ENCODE results near the gene HDHD3. TPM values are rescaled to one million over a fixed set of nuclear protein-coding genes. Genes with fewer than 3 reads are reported as not detected.

Gene HDHD3
- polyA plus RNA-seq, 1 donor (not counting 4 experiments of a cell fraction or from before 2014, with no cell fraction given), result 14.7 TPM

DNA sequence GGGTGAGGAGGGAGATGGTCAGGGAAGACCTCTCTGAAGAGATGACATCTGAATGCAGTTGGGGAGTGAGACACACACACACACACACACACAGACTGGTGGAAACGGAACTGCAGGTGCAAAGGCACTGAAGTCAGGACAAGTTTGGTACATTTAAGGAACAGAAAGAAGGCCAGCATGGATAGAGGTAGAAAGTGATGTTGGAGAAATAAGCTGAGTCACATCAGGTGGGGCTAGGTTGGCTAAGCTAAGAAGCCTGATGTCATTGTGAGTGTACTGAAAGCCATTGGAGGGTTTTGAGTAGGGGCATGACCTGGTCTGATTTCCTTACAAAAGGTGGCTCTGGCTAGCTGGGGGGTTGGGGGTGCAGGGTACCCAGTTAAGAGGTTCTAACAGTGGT lies 24.4 kb downstream of the HDHD3 start:
- Histone ChIP-seq H3K4me2 (ENCODE audit: control insufficient read depth, extremely low read depth, insufficient read depth, low read depth, low read length) (no peak overlapping the region), H3K9me1 (ENCODE audit: control insufficient read depth, extremely low read depth, insufficient read depth, low read length) (no peaks in the 10 kb centered on the region), H3K4me3 (ENCODE audit: control insufficient read depth in 2 of 3, extremely low read depth in 1 of 3, insufficient read depth in 2 of 3, low read depth in 1 of 3, low read length in 3 of 3) (no peak overlapping the region), H3K27ac (ENCODE audit: control insufficient read depth, insufficient read depth, low read length) (no peak overlapping the region), H4K20me1 (ENCODE audit: control insufficient read depth, extremely low read depth, insufficient read depth, low read length) (no peaks in the 10 kb centered on the region), H3K36me3 (ENCODE audit: control insufficient read depth in 2 of 2, extremely low read depth in 1 of 2, insufficient read depth in 2 of 2, low read length in 2 of 2) (no peaks in the 10 kb centered on the region), H3K9me3 (ENCODE audit: control insufficient read depth, low read depth, low read length) (no peaks in the 10 kb centered on the region), H2AFZ (ENCODE audit: control insufficient read depth, low read length) (no peak overlapping the region), H3K79me2 (ENCODE audit: control insufficient read depth, insufficient read depth, low read length) (no peaks in the 10 kb centered on the region), H3K27me3 (ENCODE audit: control insufficient read depth, extremely low read depth, insufficient read depth, low read length) (peaks cover 28% of the 10 kb centered on the region), H3K9ac (ENCODE audit: control insufficient read depth, extremely low read depth, insufficient read depth, low read length) (no peak overlapping the region), H3K4me1 (ENCODE audit: control insufficient read depth, extremely low read depth, insufficient read depth, low read length) (peaks cover 9% of the 10 kb centered on the region)
- dilution Hi-C loops (cut with MboI; ENCODE audit: extremely low pct_ligation_motif_present, low sequenced_read_pairs), result no loop called here
- FAIRE-seq, result no peak
- no peak for DNase-seq (ENCODE audit: low read depth, low spot score)
- TF ChIP-seq EZH2 (IDR thresholded peaks at IDR 0.05; ENCODE audit: low read length) (no peak), CTCF (optimal IDR thresholded peaks at IDR 0.05 in 1 of 3, IDR thresholded peaks at IDR 0.05 in 1 of 3, conservative IDR thresholded peaks at IDR 0.05 in 1 of 3; ENCODE audit: extremely low read depth in 1 of 3, insufficient read depth in 2 of 3, low read length in 3 of 3) (no peak)

DNA sequence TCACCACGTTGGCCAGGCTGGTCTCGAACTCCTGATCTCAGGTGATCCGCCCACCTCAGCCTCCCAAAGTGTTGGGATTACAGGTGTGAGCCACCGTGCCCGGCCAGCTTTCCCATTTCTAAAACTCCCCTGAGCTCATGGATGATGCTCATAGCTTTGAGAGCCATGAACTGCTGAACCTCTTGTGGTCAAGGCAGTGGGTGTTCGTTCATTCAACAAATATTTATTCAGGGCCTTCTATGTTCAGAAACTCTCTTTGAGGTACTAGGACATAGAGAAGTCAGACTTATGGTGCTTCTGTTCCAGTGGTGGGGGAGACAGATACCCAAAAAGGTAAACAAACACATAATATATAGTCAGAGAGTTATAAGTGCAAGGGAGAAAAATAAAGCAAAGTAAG lies 24.8 kb downstream of the HDHD3 start:
- no peak for DNase-seq (ENCODE audit: low read depth, low spot score)
- H3K9me1 ChIP-seq (ENCODE audit: control insufficient read depth, extremely low read depth, insufficient read depth, low read length), result no peaks in the 10 kb centered on the region
- H3K9ac ChIP-seq (ENCODE audit: control insufficient read depth, extremely low read depth, insufficient read depth, low read length), result no peak overlapping the region
- no peak overlapping the region for H2AFZ ChIP-seq (ENCODE audit: control insufficient read depth, low read length)
- H3K4me2 ChIP-seq (ENCODE audit: control insufficient read depth, extremely low read depth, insufficient read depth, low read depth, low read length), result no peak overlapping the region
- dilution Hi-C loops (cut with MboI; ENCODE audit: extremely low pct_ligation_motif_present, low sequenced_read_pairs), result no loop called here
- no peak overlapping the region for H3K27ac ChIP-seq (ENCODE audit: control insufficient read depth, insufficient read depth, low read length)
- FAIRE-seq, result no peak
- no peaks in the 10 kb centered on the region for H3K79me2 ChIP-seq (ENCODE audit: control insufficient read depth, insufficient read depth, low read length)
- no peaks in the 10 kb centered on the region for H4K20me1 ChIP-seq (ENCODE audit: control insufficient read depth, extremely low read depth, insufficient read depth, low read length)
- peaks cover 9% of the 10 kb centered on the region for H3K4me1 ChIP-seq (ENCODE audit: control insufficient read depth, extremely low read depth, insufficient read depth, low read length)
- TF ChIP-seq CTCF (optimal IDR thresholded peaks at IDR 0.05 in 1 of 3, IDR thresholded peaks at IDR 0.05 in 1 of 3, conservative IDR thresholded peaks at IDR 0.05 in 1 of 3; ENCODE audit: extremely low read depth in 1 of 3, insufficient read depth in 2 of 3, low read length in 3 of 3) (no peak), EZH2 (IDR thresholded peaks at IDR 0.05; ENCODE audit: low read length) (no peak)
- no peaks in the 10 kb centered on the region for H3K9me3 ChIP-seq (ENCODE audit: control insufficient read depth, low read depth, low read length)
- peaks cover 31% of the 10 kb centered on the region for H3K27me3 ChIP-seq (ENCODE audit: control insufficient read depth, extremely low read depth, insufficient read depth, low read length)
- H3K36me3 ChIP-seq (ENCODE audit: control insufficient read depth in 2 of 2, extremely low read depth in 1 of 2, insufficient read depth in 2 of 2, low read length in 2 of 2), result no peaks in the 10 kb centered on the region
- no peak overlapping the region for H3K4me3 ChIP-seq (ENCODE audit: control insufficient read depth in 2 of 3, extremely low read depth in 1 of 3, insufficient read depth in 2 of 3, low read depth in 1 of 3, low read length in 3 of 3)
